ENCODE measurements around the gene IRS2. TPM values are rescaled to one million over a fixed set of nuclear protein-coding genes. Genes with fewer than 3 reads are reported as not detected.

IRS2 gene
- total and polyA plus RNA-seq, 2 experiments from 2014 or later: 3.4 to 7.7 TPM

GRCh38 chr13:109704771-109705635, 81.4 kb downstream of the IRS2 start:
- H3K9me3 ChIP-seq (ENCODE audit: low read depth): no peaks in the 10 kb centered on the region
- DNase-seq: peak; percentile 20
- no peaks in the 10 kb centered on the region for H3K36me3 ChIP-seq (ENCODE audit: low read depth)
- in situ Hi-C loops (cut with MboI): no loop called here
- 41 to 46% methylated on average over 22 of the region's 22 CpGs for WGBS, 2 experiments (ENCODE audit: low coverage in 1 of 2, low lambda C conversion rate in 2 of 2, missing lambda C conversion rate in 2 of 2)
- H4K20me1 ChIP-seq (ENCODE audit: insufficient read depth): no peaks in the 10 kb centered on the region
- H3K4me3 ChIP-seq: no peak overlapping the region
- TF ChIP-seq EZH2 (IDR thresholded peaks at IDR 0.05; ENCODE audit: insufficient read depth, poor library complexity, severe bottlenecking) (no peak), EZH2phosphoT487 (IDR thresholded peaks at IDR 0.05; ENCODE audit: insufficient read depth, low read depth) (no peak)
- H3K4me2 ChIP-seq (ENCODE audit: unreplicated experiment): no peak overlapping the region
- no peak overlapping the region for H2AFZ ChIP-seq
- no peak overlapping the region for H3K9ac ChIP-seq
- no peak overlapping the region for H3K27ac ChIP-seq
- H3F3A ChIP-seq (ENCODE audit: insufficient read depth): no peaks in the 10 kb centered on the region
- no peaks in the 10 kb centered on the region for H3K79me2 ChIP-seq (ENCODE audit: insufficient read depth)
- H3K27me3 ChIP-seq (replicated peaks; ENCODE audit: insufficient read depth): peaks cover 78% of the 10 kb centered on the region
- H3K9me2 ChIP-seq (ENCODE audit: insufficient read depth): no peaks in the 10 kb centered on the region
- H3K4me1 ChIP-seq (ENCODE audit: insufficient read depth): no peaks in the 10 kb centered on the region

- peaks cover 12% of the 10 kb centered on the region; the same call in 1 of the 2 replicates for H3F3A ChIP-seq (ENCODE audit: insufficient read depth)
- H3K9me3 ChIP-seq (ENCODE audit: low read depth): no peaks in the 10 kb centered on the region
- H3K9ac ChIP-seq: no peak overlapping the region
- H3K79me2 ChIP-seq (ENCODE audit: insufficient read depth): no peaks in the 10 kb centered on the region
- H3K27ac ChIP-seq: no peak overlapping the region
- no peaks in the 10 kb centered on the region for H3K36me3 ChIP-seq (ENCODE audit: low read depth)
- in situ Hi-C loops (cut with MboI): no loop called here
- TF ChIP-seq EZH2phosphoT487 (IDR thresholded peaks at IDR 0.05; ENCODE audit: insufficient read depth, low read depth) (no peak), EZH2 (IDR thresholded peaks at IDR 0.05; ENCODE audit: insufficient read depth, poor library complexity, severe bottlenecking) (no peak)
- H2AFZ ChIP-seq: no peak overlapping the region
- peaks cover 73% of the 10 kb centered on the region for H3K27me3 ChIP-seq (replicated peaks; ENCODE audit: insufficient read depth)
- 49 to 56% methylated on average over 3 of the region's 3 CpGs for WGBS, 2 experiments (ENCODE audit: low coverage in 1 of 2, low lambda C conversion rate in 2 of 2, missing lambda C conversion rate in 2 of 2)
- peaks cover 12% of the 10 kb centered on the region for H3K4me1 ChIP-seq (ENCODE audit: insufficient read depth)
- H4K20me1 ChIP-seq (ENCODE audit: insufficient read depth): no peaks in the 10 kb centered on the region
- DNase-seq: no peak
- H3K4me2 ChIP-seq (ENCODE audit: unreplicated experiment): no peak overlapping the region
- no peak overlapping the region for H3K4me3 ChIP-seq
- H3K9me2 ChIP-seq (ENCODE audit: insufficient read depth): no peaks in the 10 kb centered on the region
Observed at GRCh38 chr13:109703250-109703649, 83.1 kb downstream of the IRS2 start.
